ENCODE results near the gene FKBP14.

Gene FKBP14

DNA sequence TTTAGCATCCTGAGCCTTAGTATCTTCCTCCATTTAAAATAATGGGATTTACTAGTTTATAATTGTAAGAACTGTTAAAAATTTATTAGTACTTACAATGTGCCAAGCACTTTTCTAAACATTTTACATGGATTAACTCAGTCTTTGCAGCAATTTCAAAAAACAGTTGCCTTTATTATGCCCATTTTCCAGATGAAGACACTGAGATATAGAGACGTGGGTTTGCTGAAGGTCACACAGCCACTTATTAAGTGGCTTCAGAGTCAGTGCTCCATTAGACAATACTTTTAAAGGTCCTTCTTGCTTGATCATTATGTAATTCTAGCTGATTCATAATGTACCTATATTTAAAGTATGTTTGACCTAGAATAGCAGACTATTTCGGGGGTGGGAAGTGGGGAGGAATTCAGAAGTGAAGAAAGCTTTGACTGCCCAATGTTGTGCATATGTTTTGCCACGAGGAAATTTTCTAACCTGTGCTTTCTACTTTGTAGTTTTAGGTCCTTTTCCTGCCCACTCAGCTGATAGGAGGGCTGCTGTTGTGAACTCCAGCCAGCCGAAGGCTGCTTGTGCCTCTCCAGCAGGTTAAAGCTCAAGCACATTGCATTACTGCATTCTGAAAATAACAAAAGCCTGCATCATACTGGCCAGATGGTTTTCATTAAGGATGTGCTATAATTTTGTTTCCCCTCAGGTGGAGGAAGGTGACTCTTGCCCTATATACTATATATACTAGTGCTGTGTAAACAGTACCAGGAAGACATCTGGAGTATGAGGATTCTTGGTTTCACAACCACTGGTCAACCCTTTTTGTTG is 6.0 kb upstream of the FKBP14 start:
- peak; percentile 38 for DNase-seq (ENCODE audit: low spot score)

DNA sequence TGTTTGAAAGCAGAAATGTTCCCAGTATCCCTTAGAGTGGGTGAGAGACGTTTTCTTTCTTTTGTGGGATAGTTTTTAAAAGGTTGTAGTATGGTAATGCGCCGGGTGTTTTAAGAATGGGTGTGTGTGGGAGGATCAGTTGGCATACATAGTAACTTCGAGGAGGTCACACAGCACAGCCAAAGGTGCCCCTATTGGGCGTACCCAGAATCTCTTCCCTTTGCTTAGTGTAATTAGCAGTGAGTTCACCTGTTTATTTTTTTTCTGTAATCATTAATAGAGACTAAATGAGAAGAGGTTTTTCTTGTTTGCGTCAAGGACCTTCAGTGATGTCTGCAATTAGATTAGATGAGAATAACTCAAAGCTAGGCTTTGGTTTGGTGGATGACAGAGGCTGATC is 3.2 kb upstream of the FKBP14 start:
- DNase-seq (ENCODE audit: low spot score): peak; percentile 16

DNA sequence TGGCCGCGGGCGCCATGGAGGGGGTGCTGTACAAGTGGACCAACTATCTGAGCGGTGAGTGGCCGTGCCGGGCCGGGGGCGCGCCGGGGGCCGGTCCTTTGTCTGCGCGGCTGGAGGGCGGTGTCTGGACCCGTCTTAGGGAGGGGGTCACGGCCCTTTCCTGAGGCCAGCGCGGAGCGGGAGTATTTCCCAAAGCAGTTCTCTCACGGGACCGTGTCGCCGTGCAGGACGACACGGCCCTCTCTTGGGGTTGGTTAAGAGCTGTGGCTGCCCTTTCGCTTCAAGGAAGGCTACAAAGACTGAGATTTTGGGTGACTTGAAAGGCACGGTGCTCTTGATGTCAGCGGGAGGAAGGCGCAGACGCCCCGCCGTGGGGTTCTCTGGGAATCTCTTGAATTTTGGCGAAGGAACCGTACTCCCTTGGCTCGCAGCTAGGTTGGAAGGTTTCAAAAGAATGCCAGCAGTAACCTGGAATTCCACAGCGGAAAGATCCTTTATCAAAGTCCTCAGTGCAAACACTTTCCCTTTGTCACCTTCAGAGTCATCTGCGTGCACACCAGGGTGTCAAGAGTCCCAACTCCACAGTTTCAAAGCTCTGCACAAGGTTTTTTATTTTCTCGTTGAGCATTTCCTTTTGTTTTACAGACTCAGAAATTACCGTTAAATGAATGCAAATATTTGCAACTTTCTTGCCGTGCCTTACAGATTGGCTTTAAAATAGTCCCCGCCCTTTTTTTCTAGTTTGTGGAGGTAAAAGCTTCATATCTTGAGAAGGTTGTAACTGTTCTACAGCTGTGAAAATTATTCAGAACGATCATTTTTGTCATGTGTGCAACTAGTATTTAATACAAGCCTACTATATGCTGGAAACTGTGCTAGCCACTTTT is 2.5 kb upstream of the FKBP14 start:
- DNase-seq (ENCODE audit: low spot score): no peak

DNA sequence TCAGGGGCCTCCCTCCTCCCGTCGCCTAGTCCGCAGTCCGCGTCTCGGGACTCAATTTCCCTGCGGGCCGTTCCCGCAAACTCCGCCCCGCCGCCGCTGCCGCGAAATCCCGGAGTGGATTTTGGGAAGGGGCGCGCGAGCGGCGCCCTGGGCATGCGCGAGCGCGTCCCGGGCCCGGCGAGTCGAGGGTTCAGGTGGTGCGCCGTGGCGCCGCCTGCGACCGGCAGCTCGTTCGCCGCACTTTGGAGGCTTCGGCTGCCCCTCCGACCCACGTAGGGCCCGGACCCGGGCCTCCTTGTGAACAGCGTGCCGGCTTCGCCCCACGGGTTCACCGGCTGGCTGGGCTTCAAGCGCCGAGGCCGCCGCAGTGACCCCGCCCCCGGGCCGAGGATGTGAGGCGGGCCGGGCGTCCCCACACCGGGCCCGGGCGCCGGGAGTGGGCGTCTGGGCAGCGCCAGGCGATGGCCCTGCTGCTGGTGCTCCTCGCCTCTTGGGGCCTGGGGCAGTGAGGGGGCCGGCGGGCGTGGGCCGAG is 1.8 kb upstream of the FKBP14 start, which contains the start of gene PLEKHA8:
Gene PLEKHA8 (plus strand): TSS at position 197 of the 533 bp plus-strand sequence. CDS start 351 bp downstream, outside the sequence.
- peak; percentile 93 for DNase-seq (ENCODE audit: low spot score)

DNA sequence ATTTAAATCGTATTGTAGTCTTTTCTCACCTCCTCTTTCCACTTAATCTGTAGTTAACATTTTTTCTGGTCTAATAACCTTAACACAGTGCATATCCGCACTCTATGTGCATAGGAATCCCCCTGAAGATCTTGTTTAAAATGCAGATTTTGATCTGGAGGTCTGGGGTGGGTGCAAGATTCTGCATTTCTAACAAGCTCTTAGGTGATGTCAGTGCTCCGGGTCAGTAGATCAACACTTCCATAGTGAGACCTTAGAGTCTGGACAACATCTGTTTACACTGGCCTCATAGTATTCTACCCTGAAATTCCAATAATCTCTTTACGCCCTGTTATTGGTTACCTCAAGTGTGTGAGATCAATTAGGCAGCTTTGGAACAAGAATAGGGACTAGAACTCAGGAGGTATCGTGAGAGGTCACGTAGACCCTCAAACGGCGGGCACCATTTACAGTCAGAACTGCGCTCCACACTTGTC is 1.3 kb upstream of the FKBP14 start:
- DNase-seq (ENCODE audit: low spot score): no peak

DNA sequence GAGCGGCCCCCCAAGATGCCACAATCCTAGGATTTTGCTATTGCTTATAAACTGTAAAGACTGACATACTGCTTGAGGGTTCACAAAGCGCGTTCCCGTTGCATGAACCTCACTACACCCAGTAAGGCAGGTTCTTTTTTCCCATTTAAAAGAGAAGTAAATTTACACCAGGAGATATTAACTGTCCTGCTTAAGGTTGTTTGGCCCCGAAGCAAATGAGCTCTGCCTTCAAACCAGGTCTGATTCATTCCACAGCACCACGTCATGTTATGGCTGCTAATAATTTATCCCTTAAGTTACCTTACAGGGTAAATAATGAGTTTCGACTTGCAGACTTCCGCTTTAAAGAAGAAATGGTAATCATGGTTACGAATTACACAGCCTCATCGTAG is 559 bp upstream of the FKBP14 start:
- DNase-seq (ENCODE audit: low spot score): peak; percentile 26

DNA sequence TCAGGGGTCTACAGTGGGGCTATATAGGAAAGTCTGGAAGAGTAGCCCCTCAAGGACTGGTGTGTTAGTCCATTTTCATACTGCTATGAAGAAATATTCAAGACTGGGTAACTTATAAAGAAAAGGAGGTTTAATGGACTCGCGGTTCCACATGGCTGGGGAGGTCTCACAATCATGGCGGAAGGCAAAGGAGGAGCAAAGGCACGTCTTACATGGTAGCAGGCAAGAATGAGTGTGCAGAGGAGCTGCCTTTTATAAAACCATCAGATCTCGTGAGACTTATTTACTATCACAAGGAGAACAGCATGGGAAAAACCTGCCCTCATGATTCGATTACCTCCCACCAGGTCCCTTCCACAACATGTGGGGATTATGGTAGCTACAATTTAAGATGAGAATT is 3.0 kb downstream of the FKBP14 start:
- no peak for DNase-seq (ENCODE audit: low spot score)

DNA sequence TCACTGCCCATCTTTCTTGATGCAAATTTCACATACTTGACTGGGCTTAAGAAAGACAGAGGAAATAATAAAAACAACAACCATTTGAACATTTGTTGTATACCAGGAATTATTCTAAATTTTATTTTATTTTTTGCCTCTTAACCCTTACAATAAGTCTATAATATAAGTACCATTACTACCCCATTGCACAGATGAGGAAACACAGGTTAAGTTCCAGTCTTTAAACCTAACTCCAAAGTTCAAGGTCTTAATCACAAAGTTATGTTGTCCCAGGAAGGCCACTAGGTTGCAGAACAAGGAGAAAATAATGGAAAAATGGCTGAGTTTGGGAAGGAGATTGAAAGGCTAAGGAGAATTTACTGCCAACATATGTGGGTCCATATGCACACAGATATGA is 3.5 kb downstream of the FKBP14 start:
- DNase-seq (ENCODE audit: low spot score): no peak

DNA sequence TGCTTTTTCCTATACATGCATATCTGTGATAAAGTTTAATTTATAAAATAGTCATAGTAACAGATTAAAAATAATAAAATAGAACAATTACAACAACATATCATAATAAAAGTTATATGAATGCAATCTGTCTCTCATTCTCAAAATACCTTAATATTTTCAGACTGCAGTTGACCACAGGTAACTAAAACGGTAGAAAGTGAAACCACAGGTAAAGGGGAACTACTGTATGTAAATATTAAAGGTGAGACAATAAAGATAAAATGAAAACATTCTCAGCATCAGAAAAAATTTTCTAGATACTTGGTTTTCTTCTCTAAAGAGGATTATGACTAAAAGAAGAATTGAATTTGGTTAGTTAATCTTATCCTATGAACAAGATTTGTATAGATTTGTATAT is 6.0 kb downstream of the FKBP14 start:
- DNase-seq (ENCODE audit: low spot score): no peak

DNA sequence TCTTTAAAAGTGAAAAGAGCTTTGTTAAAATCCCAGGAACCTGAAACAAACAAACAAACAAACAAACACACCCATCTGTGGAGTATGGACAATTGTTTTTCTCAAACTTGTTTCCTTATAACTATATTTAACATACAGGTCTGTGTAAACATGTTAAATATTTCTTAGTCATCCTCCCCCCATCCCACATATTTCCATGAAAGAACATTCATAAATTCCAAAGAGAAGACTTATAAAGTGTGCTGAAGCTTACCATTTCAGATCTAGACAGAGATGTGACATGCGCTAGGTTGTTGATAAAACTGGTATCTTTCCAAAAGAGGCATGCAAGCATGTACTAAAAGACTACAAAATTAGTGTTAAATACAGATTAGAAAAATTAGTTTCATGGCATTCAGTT is 6.5 kb downstream of the FKBP14 start:
- no peak for DNase-seq (ENCODE audit: low spot score)

DNA sequence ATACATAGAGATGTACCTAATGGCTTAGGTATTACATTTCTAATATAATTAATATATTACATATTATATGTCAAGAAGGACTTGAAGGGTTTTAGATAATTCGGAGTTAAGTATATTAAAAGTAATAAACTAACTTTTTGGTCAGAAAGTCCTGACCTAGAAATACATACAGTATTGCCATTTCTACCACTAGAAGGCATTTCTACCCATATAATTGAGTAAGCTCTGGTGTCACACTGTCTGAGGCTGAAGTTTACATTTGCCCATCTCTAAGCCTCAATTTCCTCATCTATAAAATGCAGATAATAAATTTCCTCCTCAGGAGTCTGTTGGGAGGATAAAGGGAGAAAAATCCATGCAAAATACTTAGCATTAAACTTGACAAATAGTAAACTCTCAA is 7.1 kb downstream of the FKBP14 start:
- DNase-seq (ENCODE audit: low spot score): no peak

DNA sequence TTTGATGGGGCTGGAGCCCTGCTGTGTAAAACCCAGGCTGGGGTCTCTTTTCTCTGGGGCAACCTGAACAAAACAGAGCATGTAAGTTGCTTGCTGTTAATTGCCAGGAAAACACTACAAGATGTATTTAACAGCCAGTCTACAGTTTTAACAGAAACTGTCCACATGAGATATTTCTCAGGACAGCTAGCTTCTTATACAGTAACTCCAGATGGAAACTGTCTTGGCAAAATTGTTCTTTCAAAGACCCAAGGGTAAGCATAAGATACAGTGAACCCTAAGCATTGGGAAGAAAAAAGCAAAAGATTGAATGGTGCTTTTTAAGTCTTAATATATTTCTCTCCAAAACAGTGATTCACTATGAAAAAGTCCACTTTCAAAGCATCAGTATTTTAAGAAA is 8.1 kb downstream of the FKBP14 start:
- DNase-seq (ENCODE audit: low spot score): no peak

DNA sequence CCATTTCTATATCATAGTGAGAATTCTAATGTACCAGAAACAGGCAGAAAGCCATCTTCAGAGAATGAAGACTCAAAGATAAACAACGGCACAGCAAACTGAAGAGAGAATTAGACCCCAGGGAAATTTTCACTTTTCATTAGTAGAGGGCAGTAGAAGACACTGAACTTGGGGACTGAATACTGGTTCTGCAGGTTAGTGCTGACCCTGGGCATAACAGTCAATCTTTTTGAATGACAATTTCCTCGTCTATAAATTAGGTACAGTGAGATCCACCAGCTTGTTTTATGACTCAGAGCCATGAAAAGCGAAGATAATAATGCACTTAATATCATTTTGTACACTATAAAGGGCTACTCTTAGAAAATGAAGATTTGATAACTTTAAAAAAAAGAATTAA is 13.7 kb downstream of the FKBP14 start:
- DNase-seq (ENCODE audit: low spot score): no peak

DNA sequence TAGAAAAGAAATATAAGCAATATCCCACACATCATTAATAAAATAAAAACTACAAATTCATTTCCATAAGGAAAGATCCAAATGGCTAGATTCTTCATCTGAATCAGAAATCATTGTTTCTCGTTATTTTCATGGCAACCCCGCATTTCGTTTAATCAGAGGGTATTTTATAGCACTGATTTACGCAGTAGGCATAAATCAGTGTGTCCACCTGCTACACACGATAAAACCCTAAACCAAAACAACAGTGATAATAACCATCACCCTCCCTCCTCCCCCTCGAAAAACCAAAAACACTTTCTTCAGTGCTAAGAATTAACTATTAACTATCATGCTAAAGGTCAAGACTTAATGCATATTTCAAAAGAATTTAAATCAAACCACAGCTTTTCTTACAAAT is 16.5 kb downstream of the FKBP14 start:
- DNase-seq (ENCODE audit: low spot score): no peak

DNA sequence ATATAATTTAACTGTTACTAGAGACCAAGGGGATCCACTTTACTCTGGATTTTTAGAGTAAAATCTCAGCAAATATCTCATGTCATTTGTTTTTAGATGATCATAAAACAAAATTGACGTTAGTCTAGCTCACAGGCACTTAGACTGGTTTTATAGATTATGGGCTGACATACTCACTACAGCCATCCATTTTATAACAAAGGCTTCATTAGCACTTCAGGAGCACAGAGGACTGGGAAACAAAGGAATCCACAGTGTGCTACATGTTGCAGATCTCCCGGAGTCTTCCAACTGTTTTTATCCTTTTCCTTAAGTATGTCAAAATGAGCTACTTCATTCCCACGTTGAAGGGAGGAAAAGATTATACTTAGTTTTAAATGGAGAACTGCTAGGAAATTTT is 21.0 kb downstream of the FKBP14 start:
- no peak for DNase-seq (ENCODE audit: low spot score)

DNA sequence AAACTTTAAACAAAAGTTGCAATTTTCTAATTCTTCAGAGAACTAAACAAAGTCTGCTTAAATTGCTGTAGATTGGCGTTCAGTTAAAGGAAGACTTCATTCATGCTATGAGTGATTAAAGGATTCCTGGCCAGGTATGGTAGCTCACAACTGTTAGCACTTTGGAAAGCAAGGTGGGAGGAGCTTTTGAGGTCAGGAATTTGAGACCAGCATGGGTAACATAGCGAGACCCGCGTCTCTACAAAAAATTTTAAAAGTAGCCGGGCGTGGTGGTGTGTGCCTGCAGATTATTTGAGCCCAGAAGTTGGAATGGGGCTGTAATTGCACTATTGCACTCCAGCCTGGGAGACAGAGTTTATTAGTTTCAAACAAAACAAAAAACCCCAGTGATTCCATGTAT is 23.4 kb downstream of the FKBP14 start:
- DNase-seq (ENCODE audit: low spot score): no peak

DNA sequence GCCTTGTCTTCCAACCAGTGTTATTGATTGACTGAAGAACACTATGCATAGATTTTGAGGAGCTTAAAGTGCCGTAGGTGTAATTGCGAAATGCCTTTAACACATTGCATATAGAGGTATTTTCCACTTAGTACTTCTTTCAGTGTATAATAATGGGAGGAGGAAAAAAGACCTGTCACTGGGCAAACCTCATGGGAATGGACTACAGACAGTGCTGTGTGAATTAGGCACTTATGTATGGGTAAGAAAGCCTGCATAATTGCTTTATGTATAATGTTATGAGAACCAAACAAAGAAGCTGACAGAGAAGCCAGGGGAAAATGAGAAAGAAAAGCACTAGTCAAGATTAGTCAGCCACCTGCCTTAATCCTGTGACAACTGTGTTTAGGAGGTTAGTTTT is 24.5 kb downstream of the FKBP14 start:
- DNase-seq (ENCODE audit: low spot score): no peak

DNA sequence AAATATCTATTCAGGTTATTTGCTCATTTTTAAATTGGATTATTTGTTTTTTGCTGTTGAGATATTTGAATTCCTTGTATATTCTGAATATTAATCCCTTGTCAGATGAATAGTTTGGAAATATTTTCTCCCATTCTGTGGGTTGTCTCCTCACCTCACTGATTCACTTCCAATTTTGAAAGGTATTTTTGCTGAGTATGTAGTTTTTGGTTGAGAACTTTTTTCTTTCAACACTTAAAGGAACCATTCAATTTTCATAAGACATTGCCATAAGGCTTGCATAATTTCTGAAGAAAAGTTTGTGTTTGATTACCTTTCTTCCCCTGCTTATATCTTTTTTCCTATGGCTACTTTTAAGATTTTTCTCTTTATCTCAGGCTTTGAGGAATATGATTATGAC is 28.0 kb downstream of the FKBP14 start:
- no peak for DNase-seq (ENCODE audit: low spot score)

DNA sequence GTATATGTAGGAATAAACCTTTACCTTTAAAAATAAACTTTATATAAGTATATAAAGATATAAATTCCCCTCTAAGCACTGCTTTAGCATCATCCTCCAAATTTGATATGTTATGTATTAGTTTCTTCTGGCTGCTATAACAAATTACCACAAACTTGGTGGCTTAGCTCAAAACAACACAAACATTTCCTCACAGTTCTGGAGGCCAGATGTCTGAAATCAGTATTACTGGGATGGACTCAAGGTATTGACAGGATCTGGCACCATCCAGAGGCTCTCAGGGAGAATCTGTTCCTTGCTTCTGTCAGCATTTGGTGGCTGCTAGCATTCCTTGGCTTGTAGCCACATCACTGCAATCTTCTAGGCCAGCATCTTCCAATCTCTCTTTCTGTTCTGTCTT is 30.2 kb downstream of the FKBP14 start:
- DNase-seq (ENCODE audit: low spot score): no peak

DNA sequence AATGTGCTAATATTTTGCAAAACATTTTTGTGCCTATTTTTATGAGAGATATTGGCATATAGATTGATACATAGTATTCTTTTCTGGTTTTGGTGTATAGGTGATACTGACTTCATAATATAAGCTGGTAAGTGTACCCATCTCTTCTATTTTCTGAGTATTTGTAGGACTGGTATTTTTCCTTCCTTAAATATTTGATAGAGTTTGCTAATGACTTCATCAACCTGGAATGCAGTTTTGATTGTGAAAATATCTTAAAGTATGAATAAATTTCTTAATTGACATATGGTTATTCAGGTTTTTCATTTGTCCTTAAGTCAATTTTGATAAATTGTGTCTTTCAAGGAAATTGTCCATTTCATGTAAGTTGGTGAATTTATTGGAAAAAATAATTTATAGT is 30.9 kb downstream of the FKBP14 start:
- no peak for DNase-seq (ENCODE audit: low spot score)

DNA sequence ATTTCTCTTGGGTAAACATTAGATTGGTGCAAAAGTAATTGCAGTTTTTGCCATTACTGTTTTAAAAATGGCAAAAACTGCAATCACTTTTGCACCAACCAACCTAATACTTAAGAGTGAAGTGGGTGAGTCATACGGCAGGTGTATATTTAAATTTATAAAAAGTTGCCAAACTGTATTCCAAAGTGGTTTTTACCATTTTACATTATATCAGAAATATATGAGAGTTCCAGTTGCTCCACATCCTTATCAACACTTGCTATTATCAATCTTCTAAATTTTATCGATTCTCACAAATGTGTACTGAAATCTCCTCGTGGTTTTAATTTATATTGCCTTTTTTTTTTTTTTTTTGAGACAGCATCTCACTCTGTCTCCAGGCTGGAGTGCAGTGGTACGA is 33.4 kb downstream of the FKBP14 start:
- no peak for DNase-seq (ENCODE audit: low spot score)

DNA sequence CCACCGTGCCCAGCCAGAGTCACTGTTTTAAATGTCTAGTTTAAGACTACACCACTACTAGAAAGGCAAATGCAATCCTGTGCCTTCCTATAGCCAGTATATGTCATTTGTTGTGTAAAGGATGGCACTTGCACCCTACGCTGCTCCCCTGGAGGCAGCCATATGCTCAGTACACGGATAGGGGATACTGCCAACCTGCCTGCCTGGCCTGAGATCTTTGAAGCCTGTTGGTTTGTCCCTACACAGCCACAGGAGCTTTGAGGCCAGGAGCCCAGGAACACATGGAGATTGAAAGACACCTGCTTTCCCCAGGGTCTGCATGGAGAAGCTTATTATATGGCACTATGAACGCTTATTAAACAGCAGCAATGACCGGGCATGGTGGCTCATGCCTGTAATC is 34.6 kb downstream of the FKBP14 start:
- DNase-seq (ENCODE audit: low spot score): no peak

DNA sequence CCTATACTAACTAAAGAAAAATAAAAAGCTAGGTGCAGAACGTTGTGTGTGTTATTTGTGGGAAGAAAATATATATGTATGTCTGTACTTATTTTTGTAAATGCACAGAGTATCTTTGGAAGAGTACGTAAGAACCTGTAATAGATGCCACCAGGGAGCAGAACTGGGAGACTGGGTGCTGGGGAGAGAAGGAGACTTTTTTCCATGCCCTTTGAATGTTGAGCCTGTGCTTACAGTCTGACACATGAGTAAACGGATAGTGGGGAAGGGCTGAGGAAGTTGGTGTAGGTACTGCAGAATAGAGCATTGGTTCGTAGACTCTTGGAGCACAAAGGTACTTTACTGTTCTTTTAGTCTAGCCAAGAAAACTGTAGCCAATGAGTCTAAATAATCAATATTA is 35.6 kb downstream of the FKBP14 start:
- DNase-seq (ENCODE audit: low spot score): no peak

Data from AG08396 (cell line).